ENCODE data around the gene AHNAK2. TPM values are rescaled to one million over a fixed set of nuclear protein-coding genes. Genes with fewer than 3 reads are reported as not detected.

Gene AHNAK2
- total RNA-seq, 1 experiment from 2014 or later = 45.0 TPM

GRCh38 chr14:104986487-104987164 is 8.5 kb upstream of the AHNAK2 start:
- H3K27me3 ChIP-seq (ENCODE audit: insufficient read depth, low read length) = no peaks in the 10 kb centered on the region
- H3K4me1 ChIP-seq (ENCODE audit: control insufficient read depth in 1 of 2, insufficient read depth in 2 of 2, low read length in 2 of 2) = peaks cover 6 to 19% of the 10 kb centered on the region in 2 experiments
- ChIA-PET RAD21 (ENCODE audit: low non-redundant PET in 1 of 2, low total read pairs in 2 of 2, uncharacterized antibody in 2 of 2, unreplicated experiment in 2 of 2) (no interaction called here), CTCF (no interaction called here), POLR2A (no interaction called here)
- H3K79me2 ChIP-seq (ENCODE audit: insufficient read depth, low read length) = peaks cover 3% of the 10 kb centered on the region; the same call in 1 of the 2 replicates
- no peaks in the 10 kb centered on the region for H3K9me3 ChIP-seq (ENCODE audit: control insufficient read depth in 1 of 2, insufficient read depth in 1 of 2, low read depth in 1 of 2, low read length in 2 of 2)
- TF ChIP-seq EGR1 (IDR thresholded peaks at IDR 0.05; ENCODE audit: low read depth) (no peak), POLR2AphosphoS5 (IDR thresholded peaks at IDR 0.05; ENCODE audit: low read depth, low read length) (no peak), FOSL1 (IDR thresholded peaks at IDR 0.05; ENCODE audit: low read depth) (no peak), CTCF (IDR thresholded peaks at IDR 0.05 in 2 of 3, conservative IDR thresholded peaks at IDR 0.05 in 1 of 3; ENCODE audit: borderline replicate concordance in 1 of 3, insufficient read depth in 1 of 3, low read depth in 2 of 3, low read length in 2 of 3) (no peak), YY1 (IDR thresholded peaks at IDR 0.05; ENCODE audit: extremely low read depth, insufficient replicate concordance, low read depth, low read length) (no peak), CEBPB (IDR thresholded peaks at IDR 0.05; ENCODE audit: low read depth) (no peak), ZNF274 (IDR thresholded peaks at IDR 0.05; ENCODE audit: low read depth, low read length) (no peak), MAX (IDR thresholded peaks at IDR 0.05) (no peak)
- no peaks in the 10 kb centered on the region for H4K20me1 ChIP-seq (ENCODE audit: insufficient read depth)
- no peak overlapping the region for H2AFZ ChIP-seq (ENCODE audit: low read depth, low read length, poor library complexity, severe bottlenecking)
- DNase-seq (ENCODE audit: low read depth, low spot score) (no peak), ATAC-seq (no peak)
- H3K36me3 ChIP-seq (ENCODE audit: control insufficient read depth in 1 of 2, insufficient read depth in 2 of 2, low read length in 2 of 2) = no peaks in the 10 kb centered on the region
- H3K4me2 ChIP-seq (ENCODE audit: low read length) = peak overlapping the region; percentile 97
- H3K27ac ChIP-seq (ENCODE audit: low read depth, low read length) = peak overlapping the region; percentile 86; the same call in 1 of the 2 replicates
- peak overlapping the region; percentile 96 for H3K9ac ChIP-seq (ENCODE audit: low read length)
- BruUV-seq (replicated peaks) = TSS peak; percentile 45
- intact Hi-C loops (cut with micrococcal nuclease) = no loop called here
- H3K9me2 ChIP-seq (ENCODE audit: insufficient read depth) = no peaks in the 10 kb centered on the region
- H3K4me3 ChIP-seq (replicated peaks in 1 of 2; ENCODE audit: low read depth in 1 of 2, low read length in 2 of 2) = peak overlapping the region; percentile 81 to 88

Measured in HCT116 (cell line).